ENCODE data around the gene NR4A1. TPM values are rescaled to one million over a fixed set of nuclear protein-coding genes. Genes with fewer than 3 reads are reported as not detected.

Gene NR4A1
- total and polyA plus RNA-seq, 5 donors from 2014 or later: 0.22 to 143 (median 0.53) TPM

DNA sequence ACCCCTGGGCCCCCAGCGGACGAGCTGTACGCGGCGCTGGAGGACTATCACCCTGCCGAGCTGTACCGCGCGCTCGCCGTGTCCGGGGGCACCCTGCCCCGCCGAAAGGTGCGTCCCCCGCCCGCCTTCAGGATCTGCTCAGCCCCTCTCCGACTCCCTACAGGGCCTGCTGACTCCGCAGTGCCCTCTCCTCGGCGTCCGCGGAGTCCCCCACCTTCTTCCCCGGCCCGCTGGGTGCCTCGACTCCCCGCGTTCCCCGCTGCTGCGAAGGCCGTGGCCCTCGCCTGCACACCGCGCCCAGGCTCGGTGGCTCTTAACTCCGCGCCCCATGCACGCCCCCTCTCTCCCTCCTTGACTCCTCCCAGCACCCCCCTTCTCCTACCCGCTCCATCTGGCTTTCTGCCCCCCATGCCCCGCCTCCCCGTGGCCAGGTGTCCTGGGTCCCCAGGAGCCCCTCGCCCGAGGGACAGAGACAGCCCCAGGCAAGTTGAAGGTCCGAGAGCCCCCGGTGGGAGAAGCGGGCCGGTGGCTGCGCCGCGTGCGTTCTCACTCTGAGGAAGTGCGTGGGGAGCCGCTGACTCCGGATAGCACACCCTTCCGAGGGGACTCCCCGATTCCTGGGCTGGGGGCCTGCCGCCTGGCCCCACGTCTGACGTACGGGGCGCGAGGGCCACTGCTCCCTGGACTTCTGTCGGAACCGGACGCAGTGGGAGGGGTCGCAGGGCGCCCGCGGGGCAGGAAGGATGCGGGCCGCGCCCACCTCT, 43.9 kb upstream of the NR4A1 start:
- H3K9me3 Mint-ChIP-seq: no peaks in the 10 kb centered on the region
- peaks cover 7% of the 10 kb centered on the region for H3K36me3 Mint-ChIP-seq
- H3K27me3 Mint-ChIP-seq: peaks cover 33% of the 10 kb centered on the region
- DNase-seq: peak; percentile 39 to 61 (median 43)
- H3K4me1 ChIP-seq (ENCODE audit: control insufficient read depth, insufficient read depth, low read length, poor library complexity, severe bottlenecking): peaks cover 20% of the 10 kb centered on the region
- peak; percentile 31 to 49 for ATAC-seq (ENCODE audit: low read depth in 2 of 2)
- no peaks in the 10 kb centered on the region for H3K27me3 ChIP-seq (ENCODE audit: control insufficient read depth, insufficient read depth, low read length)
- peak overlapping the region; percentile 84 to 93 (median 91) for H3K4me3 Mint-ChIP-seq
- peaks cover 2% of the 10 kb centered on the region for H3K36me3 ChIP-seq (ENCODE audit: control insufficient read depth, insufficient read depth, low read length)
- peak overlapping the region; percentile 79 for H3K27ac ChIP-seq (ENCODE audit: insufficient read depth, low read length, poor library complexity, severe bottlenecking)
- H3K4me3 ChIP-seq (ENCODE audit: low read depth, low read length): no peak overlapping the region
- peaks cover 0 to 20% (median 13%) of the 10 kb centered on the region in 4 donors for H3K4me1 Mint-ChIP-seq
- H3K9me3 ChIP-seq (ENCODE audit: control insufficient read depth in 2 of 2, low read length in 2 of 2): no peaks in the 10 kb centered on the region
- peak overlapping the region; percentile 60 to 94 (median 90) for H3K27ac Mint-ChIP-seq

GRCh38 chr12:52007982-52008510, 43.2 kb upstream of the NR4A1 start:
- H3K9me3 Mint-ChIP-seq: no peaks in the 10 kb centered on the region
- peak overlapping the region; percentile 84 to 93 (median 87) for H3K4me3 Mint-ChIP-seq
- Histone ChIP-seq H3K36me3 (ENCODE audit: control insufficient read depth, insufficient read depth, low read length) (peaks cover 2% of the 10 kb centered on the region), H3K4me3 (ENCODE audit: low read depth, low read length) (peak overlapping the region; percentile 18), H3K4me1 (ENCODE audit: control insufficient read depth, insufficient read depth, low read length, poor library complexity, severe bottlenecking) (peaks cover 20% of the 10 kb centered on the region), H3K9me3 (ENCODE audit: control insufficient read depth in 2 of 2, low read length in 2 of 2) (no peaks in the 10 kb centered on the region), H3K27ac (ENCODE audit: insufficient read depth, low read length, poor library complexity, severe bottlenecking) (peak overlapping the region; percentile 79), H3K27me3 (ENCODE audit: control insufficient read depth, insufficient read depth, low read length) (no peaks in the 10 kb centered on the region)
- ATAC-seq (ENCODE audit: low read depth in 2 of 2) (no peak), DNase-seq (no peak)
- H3K27me3 Mint-ChIP-seq: peaks cover 33% of the 10 kb centered on the region
- H3K27ac Mint-ChIP-seq: peak overlapping the region; percentile 60 to 94 (median 90)
- H3K36me3 Mint-ChIP-seq: peaks cover 7% of the 10 kb centered on the region
- peaks cover 0 to 20% (median 13%) of the 10 kb centered on the region in 4 donors for H3K4me1 Mint-ChIP-seq

- H3K36me3 ChIP-seq (ENCODE audit: control insufficient read depth, insufficient read depth, low read length): peaks cover 2% of the 10 kb centered on the region
- Mint-ChIP-seq H3K4me3 (peak overlapping the region in 2 of 4 donors; percentile 28 to 84), H3K27me3 (peaks cover 23% of the 10 kb centered on the region), H3K36me3 (peaks cover 14% of the 10 kb centered on the region), H3K9me3 (no peaks in the 10 kb centered on the region), H3K4me1 (peaks cover 0 to 20% (median 13%) of the 10 kb centered on the region in 4 donors), H3K27ac (peak overlapping the region; percentile 43 to 94 (median 90))
- DNase-seq: no peak
- H3K27ac ChIP-seq (ENCODE audit: insufficient read depth, low read length, poor library complexity, severe bottlenecking): peak overlapping the region; percentile 23
- H3K4me1 ChIP-seq (ENCODE audit: control insufficient read depth, insufficient read depth, low read length, poor library complexity, severe bottlenecking): peaks cover 20% of the 10 kb centered on the region
- H3K4me3 ChIP-seq (ENCODE audit: low read depth, low read length): no peak overlapping the region
- no peak for ATAC-seq (ENCODE audit: low read depth in 2 of 2)
- no peaks in the 10 kb centered on the region for H3K27me3 ChIP-seq (ENCODE audit: control insufficient read depth, insufficient read depth, low read length)
- H3K9me3 ChIP-seq (ENCODE audit: control insufficient read depth in 2 of 2, low read length in 2 of 2): no peaks in the 10 kb centered on the region
These were observed 42.0 kb upstream of the NR4A1 start for GRCh38 chr12:52009081-52009751.

GRCh38 chr12:52010152-52010622, 41.1 kb upstream of the NR4A1 start:
- no peak overlapping the region for H3K4me3 ChIP-seq (ENCODE audit: low read depth, low read length)
- H3K4me1 ChIP-seq (ENCODE audit: control insufficient read depth, insufficient read depth, low read length, poor library complexity, severe bottlenecking): peaks cover 20% of the 10 kb centered on the region
- H3K4me1 Mint-ChIP-seq: peaks cover 0 to 17% (median 13%) of the 10 kb centered on the region in 4 donors
- no peaks in the 10 kb centered on the region for H3K27me3 ChIP-seq (ENCODE audit: control insufficient read depth, insufficient read depth, low read length)
- no peaks in the 10 kb centered on the region for H3K9me3 ChIP-seq (ENCODE audit: control insufficient read depth in 2 of 2, low read length in 2 of 2)
- H3K27ac ChIP-seq (ENCODE audit: insufficient read depth, low read length, poor library complexity, severe bottlenecking): no peak overlapping the region
- ATAC-seq (ENCODE audit: low read depth in 2 of 2): no peak
- no peaks in the 10 kb centered on the region for H3K9me3 Mint-ChIP-seq
- no peak overlapping the region for H3K27ac Mint-ChIP-seq
- peaks cover 2% of the 10 kb centered on the region for H3K36me3 ChIP-seq (ENCODE audit: control insufficient read depth, insufficient read depth, low read length)
- H3K4me3 Mint-ChIP-seq: no peak overlapping the region
- H3K36me3 Mint-ChIP-seq: peaks cover 14% of the 10 kb centered on the region
- DNase-seq: no peak
- peaks cover 23% of the 10 kb centered on the region for H3K27me3 Mint-ChIP-seq

DNA sequence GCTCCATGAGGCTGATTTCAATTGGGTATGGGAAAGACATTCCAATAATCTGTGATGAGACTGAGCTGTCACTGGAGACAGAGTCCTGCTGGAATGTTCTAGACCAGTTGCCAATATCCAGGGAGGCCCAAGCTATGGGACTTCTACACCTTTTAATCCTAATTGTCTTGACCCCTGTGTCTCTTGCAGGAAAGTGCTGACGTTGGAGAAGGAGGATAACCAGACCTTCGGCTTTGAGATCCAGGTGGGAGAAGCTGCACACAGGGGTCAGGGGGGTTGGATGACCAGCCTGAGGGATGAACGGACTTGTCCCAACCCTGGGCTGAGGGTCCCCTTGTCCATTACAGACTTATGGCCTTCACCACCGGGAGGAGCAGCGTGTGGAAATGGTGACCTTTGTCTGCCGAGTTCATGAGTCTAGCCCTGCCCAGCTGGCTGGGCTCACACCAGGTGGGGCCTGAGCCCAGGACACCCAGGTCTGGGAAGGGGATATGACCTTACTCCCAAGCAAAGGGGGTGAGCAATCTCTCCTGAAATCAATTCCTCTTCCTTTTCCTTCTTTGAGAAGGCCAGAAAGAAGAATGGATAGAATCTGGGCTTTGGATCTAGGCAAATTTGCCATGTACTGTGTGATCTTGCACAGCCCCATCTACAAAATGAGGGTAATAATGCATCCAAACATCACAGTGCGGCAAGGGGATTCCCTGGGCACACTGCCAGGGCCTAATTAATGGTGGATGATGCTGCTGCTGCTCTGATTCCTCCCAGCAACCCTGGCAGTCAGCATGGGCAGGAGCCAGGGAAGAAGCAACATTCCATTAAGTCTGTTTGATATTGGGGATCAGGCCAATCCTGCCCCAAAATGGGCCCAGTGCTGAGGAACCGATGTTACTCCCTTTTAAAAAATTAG, 40.3 kb upstream of the NR4A1 start:
- peaks cover 2% of the 10 kb centered on the region for H3K36me3 ChIP-seq (ENCODE audit: control insufficient read depth, insufficient read depth, low read length)
- peak overlapping the region in 1 of 4 donors; percentile 48 for H3K4me3 Mint-ChIP-seq
- H3K4me1 ChIP-seq (ENCODE audit: control insufficient read depth, insufficient read depth, low read length, poor library complexity, severe bottlenecking): peaks cover 20% of the 10 kb centered on the region
- ATAC-seq (ENCODE audit: low read depth in 2 of 2) (no peak), DNase-seq (no peak)
- no peaks in the 10 kb centered on the region for H3K27me3 ChIP-seq (ENCODE audit: control insufficient read depth, insufficient read depth, low read length)
- peaks cover 14% of the 10 kb centered on the region for H3K36me3 Mint-ChIP-seq
- peaks cover 0 to 14% (median 10%) of the 10 kb centered on the region in 4 donors for H3K4me1 Mint-ChIP-seq
- H3K27me3 Mint-ChIP-seq: peaks cover 18% of the 10 kb centered on the region
- no peak overlapping the region for H3K4me3 ChIP-seq (ENCODE audit: low read depth, low read length)
- no peak overlapping the region for H3K27ac Mint-ChIP-seq
- H3K27ac ChIP-seq (ENCODE audit: insufficient read depth, low read length, poor library complexity, severe bottlenecking): no peak overlapping the region
- no peaks in the 10 kb centered on the region for H3K9me3 Mint-ChIP-seq
- H3K9me3 ChIP-seq (ENCODE audit: control insufficient read depth in 2 of 2, low read length in 2 of 2): no peaks in the 10 kb centered on the region

- Histone ChIP-seq H3K9me3 (ENCODE audit: control insufficient read depth in 2 of 2, low read length in 2 of 2) (no peaks in the 10 kb centered on the region), H3K4me1 (ENCODE audit: control insufficient read depth, insufficient read depth, low read length, poor library complexity, severe bottlenecking) (peaks cover 13% of the 10 kb centered on the region), H3K27me3 (ENCODE audit: control insufficient read depth, insufficient read depth, low read length) (no peaks in the 10 kb centered on the region), H3K36me3 (ENCODE audit: control insufficient read depth, insufficient read depth, low read length) (peaks cover 2% of the 10 kb centered on the region), H3K27ac (ENCODE audit: insufficient read depth, low read length, poor library complexity, severe bottlenecking) (no peak overlapping the region), H3K4me3 (ENCODE audit: low read depth, low read length) (no peak overlapping the region)
- Mint-ChIP-seq H3K27ac (no peak overlapping the region), H3K36me3 (peaks cover 14% of the 10 kb centered on the region), H3K4me3 (peak overlapping the region in 1 of 4 donors; percentile 29), H3K9me3 (no peaks in the 10 kb centered on the region), H3K27me3 (peaks cover 12% of the 10 kb centered on the region), H3K4me1 (peaks cover 0 to 10% (median 7%) of the 10 kb centered on the region in 4 donors)
- ATAC-seq (ENCODE audit: low read depth in 2 of 2) (no peak), DNase-seq (no peak)
These were observed 39.5 kb upstream of the NR4A1 start for GRCh38 chr12:52011602-52012214.
